Measurements from ENCODE around the gene LRP4.

GRCh38 chr11:46894961-46895360 is 23.4 kb downstream of the LRP4 start:
- TF ChIP-seq GATA1 (IDR thresholded peaks at IDR 0.05; ENCODE audit: low read depth, low read length) = no peak
- TF ChIP-seq POLR2A (IDR thresholded peaks at IDR 0.05; ENCODE audit: low read length) = no peak

Data from erythroblast (primary cell).